ENCODE measurements around the gene CAT.

Gene CAT

GRCh38 chr11:34461215-34461614 is 22.5 kb downstream of the CAT start:
- no peak for FAIRE-seq

DNA sequence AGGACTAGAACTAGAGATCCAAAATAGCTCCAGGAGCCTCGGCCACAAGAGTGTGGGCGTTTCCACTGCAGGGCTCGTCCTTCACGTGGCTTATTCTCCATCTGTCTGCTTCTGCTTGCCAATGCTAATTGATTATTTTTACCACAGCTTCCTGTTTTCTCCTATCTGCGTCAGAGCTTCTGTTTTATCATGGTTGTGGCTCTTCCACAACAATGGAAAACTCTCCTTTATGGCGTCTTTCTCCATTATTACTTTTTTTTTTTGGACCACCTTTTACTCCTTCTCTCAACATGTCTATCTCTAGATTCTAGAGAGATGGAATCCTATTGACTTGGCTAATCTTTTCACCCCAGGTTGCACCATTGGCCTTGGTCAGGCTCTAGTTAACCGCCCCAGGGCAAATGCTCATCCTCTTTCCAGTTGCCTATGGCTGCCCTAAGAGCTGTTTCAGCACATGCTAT is 25.9 kb downstream of the CAT start:
- FAIRE-seq: no peak

GRCh38 chr11:34466802-34467488 is 28.2 kb downstream of the CAT start:
- peak; percentile 43 for FAIRE-seq

DNA sequence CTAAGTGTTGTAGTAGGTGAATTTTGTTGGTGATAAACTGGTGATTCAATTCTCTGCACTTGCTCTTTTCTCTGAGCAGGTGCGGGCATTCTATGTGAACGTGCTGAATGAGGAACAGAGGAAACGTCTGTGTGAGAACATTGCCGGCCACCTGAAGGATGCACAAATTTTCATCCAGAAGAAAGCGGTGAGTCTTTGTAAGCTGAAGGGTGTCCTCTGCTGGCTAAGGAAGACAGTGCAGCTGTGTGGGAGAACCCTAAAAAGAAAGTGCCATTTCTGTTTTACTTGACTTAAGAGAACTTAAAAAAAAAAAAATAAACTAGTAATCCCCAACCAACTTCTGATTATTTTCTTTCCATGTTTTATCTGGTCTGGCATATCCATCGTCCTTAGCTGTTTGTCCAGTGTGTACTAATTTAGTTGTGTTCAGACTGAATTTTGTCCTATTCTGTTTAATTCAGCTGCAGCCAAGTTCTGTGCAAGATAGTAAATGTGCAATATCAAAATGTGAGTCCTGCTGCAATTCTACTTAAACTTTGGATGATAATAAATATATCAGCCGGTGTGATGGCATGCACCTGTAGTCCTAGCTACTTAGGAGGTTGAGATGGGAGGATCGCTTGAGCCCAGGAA is 29.6 kb downstream of the CAT start:
- no peak for FAIRE-seq

DNA sequence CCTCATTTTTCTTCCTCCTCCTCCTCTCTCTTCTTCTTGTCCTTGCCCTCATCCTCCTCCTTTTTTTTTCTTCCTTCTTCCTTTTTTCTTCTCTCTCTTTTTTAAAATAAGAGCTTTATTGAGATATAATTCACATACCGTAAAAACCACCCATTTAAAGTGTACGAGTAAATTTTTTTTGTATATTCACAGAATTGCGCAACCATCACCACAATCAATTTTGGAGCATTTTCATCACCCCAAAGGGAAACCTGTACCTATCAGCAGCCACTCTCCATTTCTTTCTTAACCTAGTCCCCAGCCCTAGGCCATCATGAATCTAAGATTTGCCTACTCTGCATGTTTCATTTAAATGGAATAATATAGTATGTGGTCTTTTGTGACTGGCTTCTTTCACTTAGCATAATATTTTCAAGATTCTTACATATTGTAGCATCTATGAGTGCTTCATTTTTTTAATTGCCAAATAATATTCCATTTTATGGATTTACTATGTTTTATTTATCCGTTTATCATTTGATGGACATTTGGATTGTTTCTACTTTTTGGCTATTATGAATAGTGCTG is 35.0 kb downstream of the CAT start:
- no peak for FAIRE-seq

GRCh38 chr11:34475656-34476055 is 36.9 kb downstream of the CAT start:
- FAIRE-seq: no peak

- FAIRE-seq: no peak
Measured at GRCh38 chr11:34476849-34477248, 38.1 kb downstream of the CAT start.

DNA sequence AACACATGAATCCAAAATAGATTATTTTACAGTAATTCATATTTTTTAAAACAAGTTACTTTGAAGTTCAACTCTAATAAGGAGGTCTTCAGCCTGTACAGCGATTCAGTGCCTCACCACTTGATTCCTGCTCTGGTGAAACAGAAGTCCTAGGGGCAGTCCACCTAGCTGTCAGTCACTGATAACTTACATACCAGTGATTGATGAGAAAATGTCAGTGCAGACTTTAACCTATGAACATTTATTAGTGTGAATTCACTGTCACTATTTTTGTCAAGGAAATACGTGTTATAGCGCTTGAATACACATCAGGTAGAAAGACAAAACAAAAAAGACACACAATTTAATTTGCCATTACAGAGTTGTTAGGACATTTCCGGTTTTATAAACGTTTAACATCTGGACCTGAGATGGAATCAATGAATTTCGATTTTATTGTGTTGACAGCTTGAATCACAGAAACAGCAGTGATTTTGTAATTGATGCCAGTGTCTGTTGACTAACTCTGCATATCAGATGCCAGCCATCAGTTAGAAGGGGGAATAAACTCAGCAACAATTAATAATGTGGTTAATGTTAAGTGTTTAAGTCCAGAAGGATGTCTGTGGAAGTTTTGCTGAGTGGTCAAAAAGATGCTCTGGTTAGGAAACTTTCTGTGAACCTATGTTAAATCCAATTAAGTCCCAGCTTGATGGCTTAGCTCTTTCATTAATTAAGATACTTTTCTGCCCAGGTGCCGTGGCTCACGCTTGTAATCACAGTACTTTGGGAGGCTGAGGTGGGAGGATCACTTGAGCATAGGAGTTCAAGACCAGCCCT is 40.3 kb downstream of the CAT start:
- no peak for FAIRE-seq

- FAIRE-seq: no peak
Measured at GRCh38 chr11:34480314-34480713, 41.6 kb downstream of the CAT start.

DNA sequence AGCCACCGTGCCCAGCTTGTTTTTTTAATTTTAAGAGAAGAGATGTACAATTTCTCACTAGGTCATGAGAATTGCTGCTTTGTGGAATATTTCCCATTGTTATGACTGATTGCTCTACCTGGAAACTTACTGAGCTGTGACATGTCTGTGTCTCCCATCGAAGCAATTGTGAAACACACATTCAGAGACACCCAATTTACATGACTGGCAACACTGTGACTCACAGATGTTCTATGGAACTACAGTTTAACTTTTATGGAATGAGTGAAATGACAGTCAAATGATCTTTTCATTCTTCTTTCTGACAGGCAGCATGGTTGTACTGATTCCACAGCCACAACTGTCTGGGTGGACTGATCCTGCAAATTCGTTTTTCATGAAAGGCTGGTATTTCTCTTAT is 42.6 kb downstream of the CAT start:
- no peak for FAIRE-seq

GRCh38 chr11:34483106-34483874 is 44.6 kb downstream of the CAT start:
- FAIRE-seq: no peak

- no peak for FAIRE-seq
Measured at GRCh38 chr11:34487430-34487829, 48.7 kb downstream of the CAT start.

DNA sequence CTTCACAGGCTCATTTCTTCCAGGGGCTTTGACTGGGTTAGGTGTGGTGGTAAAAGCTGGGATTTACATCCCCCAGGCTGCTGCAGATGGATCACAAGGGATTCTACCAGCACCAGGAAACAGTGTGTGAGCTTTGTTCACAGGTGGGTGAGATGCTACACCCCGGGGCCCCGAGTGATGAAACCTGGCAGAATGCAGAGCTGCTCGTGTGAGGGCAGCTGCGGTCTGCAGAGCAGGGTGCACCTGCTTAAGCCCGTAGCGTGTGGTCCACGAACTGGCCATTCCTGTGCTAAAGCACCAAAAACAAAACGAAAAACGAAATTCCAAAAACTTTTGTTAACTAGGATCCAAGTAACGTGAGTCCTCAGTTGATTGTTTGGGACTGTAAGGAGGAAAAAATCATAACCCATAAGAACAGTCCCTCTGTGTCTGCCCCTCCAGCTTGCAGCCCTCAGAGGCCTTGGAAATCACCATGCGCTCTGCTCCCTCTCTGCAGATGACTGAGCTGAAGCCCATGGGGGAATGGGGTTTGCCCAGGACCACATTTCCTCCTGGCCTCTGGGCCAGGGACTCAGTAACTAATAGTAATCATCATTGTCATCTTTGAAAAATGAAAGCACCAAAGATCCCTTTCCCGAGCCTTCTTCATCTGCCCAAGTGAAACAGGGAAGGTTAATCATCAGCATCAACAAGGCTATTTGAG is 50.3 kb downstream of the CAT start:
- no peak for FAIRE-seq

- FAIRE-seq: no peak
Measured at GRCh38 chr11:34490304-34490703, 51.6 kb downstream of the CAT start.

GRCh38 chr11:34492806-34493414 is 54.2 kb downstream of the CAT start:
- peak; percentile 94 for FAIRE-seq

DNA sequence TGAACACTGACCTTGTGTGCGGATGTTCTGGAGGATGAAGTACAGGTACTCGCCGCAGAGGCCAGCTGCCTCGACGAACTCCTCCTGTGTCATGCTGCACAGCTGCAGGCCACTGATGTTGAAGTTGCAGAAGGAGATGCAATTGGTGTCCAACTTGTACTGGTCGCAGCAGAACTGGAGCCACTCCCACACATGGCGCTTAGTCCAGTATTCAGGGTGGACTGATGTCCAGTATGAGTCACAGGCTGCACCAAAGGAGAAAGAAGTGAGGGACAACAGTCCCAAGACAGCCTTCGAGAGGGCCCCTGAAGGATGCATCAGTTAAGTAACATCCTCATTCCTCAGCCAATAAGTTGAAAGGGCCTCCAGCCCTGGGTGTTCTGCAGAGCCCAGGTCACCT is 54.7 kb downstream of the CAT start:
- FAIRE-seq: no peak

GRCh38 chr11:34493926-34494595 is 55.3 kb downstream of the CAT start:
- FAIRE-seq: no peak

DNA sequence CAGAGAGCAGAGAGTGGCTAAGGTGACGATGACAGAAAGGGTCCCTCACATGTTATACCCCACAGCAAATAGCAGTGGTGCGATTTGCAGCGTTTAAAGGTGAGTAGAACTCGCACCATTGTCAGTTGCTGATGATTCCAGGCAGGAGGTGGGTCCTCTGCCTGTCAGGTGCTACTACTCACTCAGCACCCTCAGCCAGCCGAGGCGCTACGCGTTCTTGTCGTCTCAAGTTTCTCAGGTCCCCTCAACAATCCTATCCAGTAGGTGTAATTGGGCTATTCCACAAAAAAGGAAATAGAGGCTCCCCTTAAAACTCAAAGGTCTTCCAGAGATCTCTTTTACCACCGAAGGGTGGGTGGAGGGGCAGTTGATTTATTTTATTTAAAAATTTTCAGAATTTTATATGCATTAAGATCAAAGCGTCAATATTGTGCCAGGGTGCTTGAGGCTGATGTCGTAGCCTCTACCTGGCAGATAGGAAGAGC is 56.5 kb downstream of the CAT start:
- no peak for FAIRE-seq

DNA sequence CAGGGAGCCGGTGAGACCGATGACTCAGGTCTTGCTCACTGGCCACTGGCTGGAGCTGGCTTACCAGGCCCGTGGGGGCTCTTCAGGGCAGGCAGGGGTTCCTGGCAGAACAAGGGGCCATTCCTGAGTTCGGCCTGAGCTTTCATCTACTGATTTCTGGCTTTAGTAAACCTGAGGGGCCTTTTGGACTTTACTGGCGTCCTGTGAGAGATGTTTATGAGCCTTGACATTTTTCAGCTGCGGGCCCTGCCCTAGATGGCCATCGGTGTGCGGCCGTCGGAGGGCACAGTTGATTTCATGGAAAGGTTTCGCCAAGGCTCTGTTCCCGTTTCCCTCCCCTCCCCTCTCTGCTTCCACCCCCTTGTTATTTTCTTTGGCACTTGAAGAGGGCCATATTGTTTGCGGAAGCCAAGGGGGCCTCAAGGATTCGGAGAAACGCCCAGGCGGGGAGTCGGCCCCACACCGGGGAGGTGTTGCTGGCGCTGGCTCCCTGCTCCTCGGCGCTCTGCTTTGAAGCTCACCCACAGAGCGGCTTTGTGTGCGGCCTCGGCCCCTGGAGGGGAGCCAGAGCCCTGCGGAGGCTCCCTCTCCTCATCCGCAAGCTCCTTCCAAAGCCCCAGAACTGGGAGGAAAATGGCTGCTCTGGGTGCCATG is 57.1 kb downstream of the CAT start:
- no peak for FAIRE-seq

Data from A204.1 (cell line).